Activated T-helper 1 cell treated with anti-CD3 and anti-CD28 coated beads, Interleukin-12 subunit alpha, Interleukin-12 subunit beta, Interleukin-2, Interleukin-4 antibody, amounts not matched to agents 30 ng/mL and 10 ng/mL and 1 ng/mL, durations not matched to agents 14 hours and 24 hours and 36 hours (primary cell): Measurements from ENCODE around the gene IBA57. TPM values are rescaled to one million over a fixed set of nuclear protein-coding genes. Genes with fewer than 3 reads are reported as not detected.

Source experiments
- DNase-seq: peaks from one replicate; pipeline ENCODE4 v3.0.0; 2021; ENCODE audit warnings: low spot score
- H3K27ac Mint-ChIP-seq: one replicate; pipeline ENCODE4 v1.8.0; 2021; ENCODE audit warnings: mild to moderate bottlenecking, mixed read lengths
- H3K27me3 Mint-ChIP-seq: one replicate; pipeline ENCODE4 v1.8.0; 2022; ENCODE audit warnings: mild to moderate bottlenecking, moderate library complexity, mixed read lengths; ENCODE audit not compliant: insufficient read depth
- H3K36me3 Mint-ChIP-seq: one replicate; pipeline ENCODE4 v1.8.0; 2021; ENCODE audit warnings: low read depth, mixed read lengths
- H3K4me1 Mint-ChIP-seq: one replicate; pipeline ENCODE4 v1.8.0; 2021; ENCODE audit warnings: low read depth, mixed read lengths
- H3K4me3 Mint-ChIP-seq: one replicate; pipeline ENCODE4 v1.8.0; 2021; ENCODE audit warnings: mild to moderate bottlenecking, moderate library complexity, mixed read lengths
- H3K9me3 Mint-ChIP-seq: one replicate; pipeline ENCODE4 v1.8.0; 2021; ENCODE audit warnings: mixed read lengths
- intact Hi-C: fragments of 100-400 bp; cut with micrococcal nuclease; formaldehyde crosslinking; loops from one replicate; pipeline ENCODE4 v1.15.1; 2024
- total RNA-seq: library from RNA; stranded (reverse); gene quantifications from 2 replicates; pipeline ENCODE4 v1.2.3, GENCODE V29; 2022

Gene IBA57
- total RNA-seq, 1 donor from 2014 or later: 7.5 TPM

- H3K36me3 Mint-ChIP-seq: no peaks in the 10 kb centered on the region
- H3K27me3 Mint-ChIP-seq: no peaks in the 10 kb centered on the region
- intact Hi-C loops: no loop called here
- H3K9me3 Mint-ChIP-seq: no peaks in the 10 kb centered on the region
- H3K4me3 Mint-ChIP-seq: no peak overlapping the region
- peaks cover 11% of the 10 kb centered on the region for H3K4me1 Mint-ChIP-seq
- peak overlapping the region; percentile 82 for H3K27ac Mint-ChIP-seq
- DNase-seq: no peak
Measured at GRCh38 chr1:228154670-228155571, 10.7 kb upstream of the IBA57 start.

GRCh38 chr1:228155596-228156514 lies 9.7 kb upstream of the IBA57 start:
- Mint-ChIP-seq H3K27me3 (no peaks in the 10 kb centered on the region), H3K4me1 (peaks cover 11% of the 10 kb centered on the region), H3K27ac (no peak overlapping the region), H3K36me3 (no peaks in the 10 kb centered on the region), H3K4me3 (no peak overlapping the region), H3K9me3 (no peaks in the 10 kb centered on the region)
- intact Hi-C loops: no loop called here
- no peak for DNase-seq

- intact Hi-C loops: no loop called here
Measured at GRCh38 chr1:228156515-228156881, 9.1 kb upstream of the IBA57 start.

GRCh38 chr1:228156941-228157728 lies 8.5 kb upstream of the IBA57 start:
- Mint-ChIP-seq H3K27me3 (no peaks in the 10 kb centered on the region), H3K36me3 (no peaks in the 10 kb centered on the region), H3K4me1 (peaks cover 11% of the 10 kb centered on the region), H3K4me3 (no peak overlapping the region), H3K9me3 (no peaks in the 10 kb centered on the region), H3K27ac (no peak overlapping the region)
- intact Hi-C loops: no loop called here
- no peak for DNase-seq

More at GRCh38 chr1:228156515-228156881, 9.1 kb upstream of the IBA57 start:
- DNase-seq: no peak
- Mint-ChIP-seq H3K4me1 (peaks cover 11% of the 10 kb centered on the region), H3K4me3 (no peak overlapping the region), H3K9me3 (no peaks in the 10 kb centered on the region), H3K27ac (no peak overlapping the region), H3K36me3 (no peaks in the 10 kb centered on the region), H3K27me3 (no peaks in the 10 kb centered on the region)

GRCh38 chr1:228157729-228158126 lies 7.9 kb upstream of the IBA57 start:
- Mint-ChIP-seq H3K36me3 (no peaks in the 10 kb centered on the region), H3K27ac (no peak overlapping the region), H3K4me1 (peaks cover 11% of the 10 kb centered on the region), H3K4me3 (no peak overlapping the region), H3K27me3 (no peaks in the 10 kb centered on the region), H3K9me3 (no peaks in the 10 kb centered on the region)
- DNase-seq: no peak
- intact Hi-C loops: no loop called here

GRCh38 chr1:228158151-228159007 lies 7.2 kb upstream of the IBA57 start:
- intact Hi-C loops: no loop called here

GRCh38 chr1:228159008-228159665 lies 6.5 kb upstream of the IBA57 start:
- H3K4me1 Mint-ChIP-seq: peaks cover 15% of the 10 kb centered on the region
- H3K9me3 Mint-ChIP-seq: no peaks in the 10 kb centered on the region
- H3K27ac Mint-ChIP-seq: no peak overlapping the region
- H3K27me3 Mint-ChIP-seq: no peaks in the 10 kb centered on the region
- no peaks in the 10 kb centered on the region for H3K36me3 Mint-ChIP-seq
- H3K4me3 Mint-ChIP-seq: no peak overlapping the region
- DNase-seq: no peak
- intact Hi-C loops: no loop called here

More at GRCh38 chr1:228158151-228159007, 7.2 kb upstream of the IBA57 start:
- no peak for DNase-seq
- Mint-ChIP-seq H3K9me3 (no peaks in the 10 kb centered on the region), H3K36me3 (no peaks in the 10 kb centered on the region), H3K4me1 (peaks cover 11% of the 10 kb centered on the region), H3K27ac (no peak overlapping the region), H3K4me3 (no peak overlapping the region), H3K27me3 (no peaks in the 10 kb centered on the region)

- Mint-ChIP-seq H3K9me3 (no peaks in the 10 kb centered on the region), H3K4me1 (peaks cover 15% of the 10 kb centered on the region), H3K4me3 (no peak overlapping the region), H3K36me3 (no peaks in the 10 kb centered on the region), H3K27me3 (no peaks in the 10 kb centered on the region), H3K27ac (no peak overlapping the region)
- intact Hi-C loops: loop anchor here (10.0 kb wide), 2 partner anchors 1345 to 1755 kb away; partner anchors contain the start of genes NUP133 and PARP1
- DNase-seq: no peak
Measured at GRCh38 chr1:228160201-228160761, 5.3 kb upstream of the IBA57 start.

- Mint-ChIP-seq H3K9me3 (no peaks in the 10 kb centered on the region), H3K36me3 (no peaks in the 10 kb centered on the region), H3K4me1 (peaks cover 15% of the 10 kb centered on the region), H3K27ac (no peak overlapping the region), H3K27me3 (no peaks in the 10 kb centered on the region), H3K4me3 (no peak overlapping the region)
- intact Hi-C loops: loop anchor here (10.0 kb wide), 2 partner anchors 1343 to 1757 kb away; partner anchors contain the start of genes NUP133 and PARP1
- no peak for DNase-seq
Measured at GRCh38 chr1:228161362-228161761, 4.2 kb upstream of the IBA57 start.

GRCh38 chr1:228161866-228162265 lies 3.7 kb upstream of the IBA57 start:
- DNase-seq: no peak
- Mint-ChIP-seq H3K4me1 (peaks cover 20% of the 10 kb centered on the region), H3K27ac (no peak overlapping the region), H3K9me3 (no peaks in the 10 kb centered on the region), H3K4me3 (no peak overlapping the region), H3K27me3 (no peaks in the 10 kb centered on the region), H3K36me3 (no peaks in the 10 kb centered on the region)
- intact Hi-C loops: loop anchor here (10.0 kb wide), 2 partner anchors 1343 to 1757 kb away; partner anchors contain the start of genes NUP133 and PARP1
